MM.1S (cell line): ENCODE measurements around the gene L1TD1.

ENCODE experiments used
- DNase-seq: peaks from one replicate; pipeline ENCODE4 v3.0.0-alpha.2; 2015
- H2AFZ ChIP-seq: fragments of 300-600 bp; sonication (generic); 2 replicates; pipeline ENCODE4 v1.6.0; 2016; ENCODE audit warnings: antibody characterized with exemption, low read length
- H3F3A ChIP-seq: fragments of 300-600 bp; sonication (generic); 2 replicates; pipeline ENCODE4 v1.6.1; 2016; ENCODE audit warnings: mild to moderate bottlenecking, antibody characterized with exemption, low read length, moderate library complexity, mixed read lengths; ENCODE audit not compliant: insufficient read depth
- H3K27ac ChIP-seq: fragments of 300-600 bp; sonication (generic); 2 replicates; pipeline ENCODE4 v1.5.1; 2016; ENCODE audit warnings: mild to moderate bottlenecking, low read length
- H3K27me3 ChIP-seq: fragments of 300-600 bp; sonication (generic); replicated peaks from 2 replicates; pipeline ENCODE4 v1.6.0; 2016; ENCODE audit warnings: low read length; ENCODE audit not compliant: insufficient read depth
- H3K36me3 ChIP-seq: fragments of 300-600 bp; sonication (generic); replicated peaks from 2 replicates; pipeline ENCODE4 v1.6.1; 2016; ENCODE audit warnings: mild to moderate bottlenecking, low read length, mixed read lengths; ENCODE audit not compliant: insufficient read depth
- H3K4me1 ChIP-seq: fragments of 300-600 bp; sonication (generic); 2 replicates; pipeline ENCODE4 v1.6.1; 2016; ENCODE audit warnings: low read length, mixed read lengths
- H3K4me2 ChIP-seq: fragments of 300-600 bp; sonication (generic); 2 replicates; pipeline ENCODE4 v1.6.0; 2016; ENCODE audit warnings: low read depth, low read length
- H3K4me3 ChIP-seq: fragments of 300-600 bp; sonication (generic); 2 replicates; pipeline ENCODE4 v1.5.1; 2016; ENCODE audit warnings: low read length, mixed read lengths
- H3K79me2 ChIP-seq: fragments of 300-600 bp; sonication (generic); 2 replicates; pipeline ENCODE4 v1.6.1; 2016; ENCODE audit warnings: mixed run types, low read length, mixed read lengths
- H3K9ac ChIP-seq: fragments of 300-600 bp; sonication (generic); 2 replicates; pipeline ENCODE4 v1.6.1; 2016; ENCODE audit warnings: low read length, mixed read lengths
- H3K9me2 ChIP-seq: fragments of 300-600 bp; sonication (generic); replicated peaks from 2 replicates; pipeline ENCODE4 v1.6.1; 2016; ENCODE audit warnings: mild to moderate bottlenecking, low read length, mixed read lengths; ENCODE audit not compliant: insufficient read depth
- H3K9me3 ChIP-seq: fragments of 300-600 bp; sonication (generic); replicated peaks from 2 replicates; pipeline ENCODE4 v1.6.1; 2016; ENCODE audit warnings: mild to moderate bottlenecking, low read length, mixed read lengths; ENCODE audit not compliant: insufficient read depth
- H4K20me1 ChIP-seq: fragments of 300-600 bp; sonication (generic); 2 replicates; pipeline ENCODE4 v1.6.1; 2016; ENCODE audit warnings: mild to moderate bottlenecking, low read length, moderate library complexity, mixed read lengths; ENCODE audit not compliant: insufficient read depth
- EZH2 ChIP-seq: fragments of 300-600 bp; sonication (generic); optimal IDR thresholded peaks from 2 replicates; pipeline ENCODE3; 2017; ENCODE audit warnings: low read depth, mild to moderate bottlenecking, antibody characterized with exemption, low read length, mixed read lengths
- EZH2phosphoT487 ChIP-seq: fragments of 300-600 bp; sonication (generic); IDR thresholded peaks from 2 replicates; pipeline ENCODE4 v1.6.1; 2018; ENCODE audit warnings: antibody characterized with exemption, low read length
- TF ChIP-seq, protein P1 (sequence below): fragments of 300-600 bp; sonication (generic); IDR thresholded peaks from 2 replicates; pipeline ENCODE4 v1.5.1; 2016; ENCODE audit warnings: antibody characterized with exemption, low read length, mixed read lengths

L1TD1 gene

DNA sequence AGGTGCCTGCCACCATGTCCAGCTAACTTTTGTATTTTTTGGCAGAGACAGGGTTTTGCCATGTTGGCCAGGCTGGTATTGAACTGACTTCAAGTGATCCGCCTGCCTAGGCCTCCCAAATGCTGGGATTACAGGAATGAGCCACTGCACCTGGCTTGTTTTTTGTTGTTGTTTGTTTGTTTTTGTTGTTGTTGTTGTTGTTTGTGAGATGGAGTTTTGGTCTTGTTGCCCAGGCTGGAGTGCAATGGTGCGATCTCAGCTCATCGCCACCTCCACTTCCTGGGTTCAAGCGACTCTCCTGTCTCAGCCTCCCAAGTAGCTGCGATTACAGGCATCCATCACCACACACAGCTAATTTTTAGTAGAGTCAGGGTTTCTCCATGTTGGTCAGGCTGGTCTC, 7.1 kb upstream of the L1TD1 start:
- Histone ChIP-seq H3K36me3 (no peaks in the 10 kb centered on the region), H2AFZ (no peak overlapping the region), H3K9me2 (no peaks in the 10 kb centered on the region), H3K79me2 (no peaks in the 10 kb centered on the region), H3K4me2 (no peak overlapping the region), H3K27me3 (no peaks in the 10 kb centered on the region), H3F3A (no peaks in the 10 kb centered on the region), H3K9ac (no peak overlapping the region), H3K4me1 (no peaks in the 10 kb centered on the region), H4K20me1 (no peaks in the 10 kb centered on the region), H3K9me3 (no peaks in the 10 kb centered on the region), H3K27ac (no peak overlapping the region), H3K4me3 (no peak overlapping the region)
- TF ChIP-seq EZH2 (no peak), EZH2phosphoT487 (no peak)
- TF ChIP-seq, protein P1, sequence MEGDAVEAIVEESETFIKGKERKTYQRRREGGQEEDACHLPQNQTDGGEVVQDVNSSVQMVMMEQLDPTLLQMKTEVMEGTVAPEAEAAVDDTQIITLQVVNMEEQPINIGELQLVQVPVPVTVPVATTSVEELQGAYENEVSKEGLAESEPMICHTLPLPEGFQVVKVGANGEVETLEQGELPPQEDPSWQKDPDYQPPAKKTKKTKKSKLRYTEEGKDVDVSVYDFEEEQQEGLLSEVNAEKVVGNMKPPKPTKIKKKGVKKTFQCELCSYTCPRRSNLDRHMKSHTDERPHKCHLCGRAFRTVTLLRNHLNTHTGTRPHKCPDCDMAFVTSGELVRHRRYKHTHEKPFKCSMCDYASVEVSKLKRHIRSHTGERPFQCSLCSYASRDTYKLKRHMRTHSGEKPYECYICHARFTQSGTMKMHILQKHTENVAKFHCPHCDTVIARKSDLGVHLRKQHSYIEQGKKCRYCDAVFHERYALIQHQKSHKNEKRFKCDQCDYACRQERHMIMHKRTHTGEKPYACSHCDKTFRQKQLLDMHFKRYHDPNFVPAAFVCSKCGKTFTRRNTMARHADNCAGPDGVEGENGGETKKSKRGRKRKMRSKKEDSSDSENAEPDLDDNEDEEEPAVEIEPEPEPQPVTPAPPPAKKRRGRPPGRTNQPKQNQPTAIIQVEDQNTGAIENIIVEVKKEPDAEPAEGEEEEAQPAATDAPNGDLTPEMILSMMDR: no peak
- no peak for DNase-seq

DNA sequence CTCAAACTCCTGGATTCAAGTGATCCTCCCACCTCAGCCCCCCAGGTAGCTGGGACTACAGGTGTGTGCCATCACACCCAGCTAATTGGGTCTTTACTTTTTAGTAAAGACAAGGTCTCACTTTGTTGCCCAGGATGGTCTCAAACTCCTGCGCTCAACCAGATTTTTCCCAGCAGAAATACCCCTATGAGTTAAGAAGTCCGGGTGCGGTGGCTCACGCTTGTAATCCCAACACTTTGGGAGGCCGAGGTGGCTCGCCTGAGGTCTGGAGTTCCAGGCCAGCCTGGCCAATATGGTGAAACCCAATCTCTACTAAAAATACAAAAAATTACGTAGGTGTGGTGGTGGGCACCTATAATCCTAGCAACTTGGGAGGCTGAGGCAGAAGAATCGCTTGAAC, 6.5 kb upstream of the L1TD1 start:
- Histone ChIP-seq H3K9ac (no peak overlapping the region), H3K79me2 (no peaks in the 10 kb centered on the region), H3K4me2 (no peak overlapping the region), H3K36me3 (no peaks in the 10 kb centered on the region), H2AFZ (no peak overlapping the region), H3K4me3 (no peak overlapping the region), H3K9me2 (no peaks in the 10 kb centered on the region), H3F3A (no peaks in the 10 kb centered on the region), H3K27ac (no peak overlapping the region), H3K4me1 (no peaks in the 10 kb centered on the region), H3K27me3 (no peaks in the 10 kb centered on the region), H3K9me3 (no peaks in the 10 kb centered on the region), H4K20me1 (no peaks in the 10 kb centered on the region)
- TF ChIP-seq, protein P1: no peak
- TF ChIP-seq EZH2phosphoT487 (no peak), EZH2 (no peak)
- no peak for DNase-seq

DNA sequence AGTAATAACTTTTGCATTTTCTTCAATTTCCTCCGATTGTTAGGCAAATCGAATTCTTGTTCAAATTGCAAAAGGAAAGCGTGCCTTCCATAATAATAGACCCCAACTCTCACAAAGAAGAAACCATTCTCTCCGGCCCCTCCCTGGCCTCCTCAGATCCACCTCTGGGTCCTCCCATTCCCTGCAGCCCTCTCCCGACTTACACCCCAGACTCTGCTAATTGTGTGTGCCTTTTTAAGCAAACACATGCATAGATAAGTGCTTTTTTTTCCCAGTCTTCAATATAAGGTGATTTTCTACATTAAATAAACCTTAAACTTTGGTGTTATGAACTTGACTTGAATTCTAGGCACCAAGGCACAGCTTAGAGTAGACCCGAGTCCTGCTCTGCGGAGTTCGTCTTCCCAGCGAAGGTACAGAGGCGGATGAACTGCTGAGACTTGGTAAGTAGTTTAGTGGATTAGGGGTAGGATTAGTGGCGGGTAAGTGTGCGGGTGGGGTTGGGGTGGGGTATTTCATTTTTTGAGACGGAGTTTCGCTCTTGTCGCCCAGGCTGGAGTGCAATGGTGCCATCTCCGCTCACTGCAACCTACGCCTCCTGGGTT, 1.5 kb downstream of the L1TD1 start:
- Histone ChIP-seq H3K9me2 (no peaks in the 10 kb centered on the region), H3K9ac (no peak overlapping the region), H2AFZ (no peak overlapping the region), H3K4me2 (no peak overlapping the region), H3K27me3 (no peaks in the 10 kb centered on the region), H3K4me1 (no peaks in the 10 kb centered on the region), H4K20me1 (no peaks in the 10 kb centered on the region), H3K79me2 (no peaks in the 10 kb centered on the region), H3K9me3 (no peaks in the 10 kb centered on the region), H3F3A (no peaks in the 10 kb centered on the region), H3K27ac (no peak overlapping the region), H3K4me3 (no peak overlapping the region), H3K36me3 (no peaks in the 10 kb centered on the region)
- no peak for TF ChIP-seq EZH2phosphoT487
- no peak for TF ChIP-seq EZH2
- no peak for DNase-seq

DNA sequence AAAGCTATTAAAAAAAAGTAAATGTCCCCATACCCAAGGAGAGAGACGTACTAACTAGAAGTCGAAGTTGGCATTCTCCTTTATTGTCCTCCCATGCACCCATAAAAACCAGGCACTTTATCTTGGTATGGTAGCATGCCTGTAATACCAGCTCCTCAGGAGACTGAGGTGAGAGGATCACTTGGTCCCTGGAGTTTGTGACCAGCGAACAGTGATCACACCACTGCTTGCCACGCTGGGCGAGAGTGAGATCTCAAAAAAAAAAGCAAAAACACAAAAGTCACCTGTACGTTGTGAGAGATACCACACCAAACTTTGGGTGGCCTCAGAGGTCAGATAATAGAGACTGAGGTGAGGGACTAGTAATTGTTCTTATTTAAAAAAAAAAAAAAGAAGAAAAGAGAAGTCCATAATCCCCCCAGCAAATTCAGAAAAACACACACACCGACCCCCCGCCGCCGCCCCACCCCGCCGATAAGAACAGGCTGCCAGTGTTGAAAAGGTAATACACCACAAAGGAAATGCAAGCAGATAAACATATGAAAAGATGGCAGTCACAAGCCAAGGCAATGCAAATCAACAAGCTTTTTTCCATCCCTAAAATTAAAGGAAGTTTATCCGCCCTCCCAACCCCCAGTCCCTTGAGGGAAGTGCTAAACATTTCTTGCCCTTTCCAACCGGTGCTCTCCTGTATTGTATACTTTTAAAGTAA, 3.6 kb downstream of the L1TD1 start:
- no peak for TF ChIP-seq EZH2phosphoT487
- TF ChIP-seq, protein P1: no peak
- TF ChIP-seq EZH2: no peak
- Histone ChIP-seq H3K9me3 (no peaks in the 10 kb centered on the region), H3K9ac (no peak overlapping the region), H4K20me1 (no peaks in the 10 kb centered on the region), H2AFZ (no peak overlapping the region), H3K27ac (no peak overlapping the region), H3F3A (no peaks in the 10 kb centered on the region), H3K9me2 (no peaks in the 10 kb centered on the region), H3K4me2 (no peak overlapping the region), H3K4me1 (no peaks in the 10 kb centered on the region), H3K4me3 (no peak overlapping the region), H3K79me2 (no peaks in the 10 kb centered on the region), H3K36me3 (no peaks in the 10 kb centered on the region), H3K27me3 (no peaks in the 10 kb centered on the region)
- no peak for DNase-seq
